Esophagus squamous epithelium (tissue), 4 donors: ENCODE measurements around the gene SLC22A15.

Experiments used
- POLR2A ChIP-seq, 4 donors: fragments of 450-650 bp; IDR thresholded peaks; one replicate each; pipeline ENCODE4 v1.6.1; 2017; ENCODE audit warnings: antibody characterized with exemption in 4 of 4, mild to moderate bottlenecking in 4 of 4, moderate library complexity in 3 of 4
- TF ChIP-seq, protein P1 (sequence below), 6 experiments: fragments of 450-650 bp in 4 of 6; fragments of 200-600 bp in 2 of 6; sonication (generic) in 2 of 6; IDR thresholded peaks; one replicate each; pipeline ENCODE4 v1.5.1; 2016 to 2019; ENCODE audit warnings: antibody characterized with exemption in 6 of 6, mild to moderate bottlenecking in 4 of 6, moderate library complexity in 4 of 6

GRCh38 chr1:116044071-116044470 lies 67.8 kb downstream of the SLC22A15 start:
- TF ChIP-seq, protein P1, sequence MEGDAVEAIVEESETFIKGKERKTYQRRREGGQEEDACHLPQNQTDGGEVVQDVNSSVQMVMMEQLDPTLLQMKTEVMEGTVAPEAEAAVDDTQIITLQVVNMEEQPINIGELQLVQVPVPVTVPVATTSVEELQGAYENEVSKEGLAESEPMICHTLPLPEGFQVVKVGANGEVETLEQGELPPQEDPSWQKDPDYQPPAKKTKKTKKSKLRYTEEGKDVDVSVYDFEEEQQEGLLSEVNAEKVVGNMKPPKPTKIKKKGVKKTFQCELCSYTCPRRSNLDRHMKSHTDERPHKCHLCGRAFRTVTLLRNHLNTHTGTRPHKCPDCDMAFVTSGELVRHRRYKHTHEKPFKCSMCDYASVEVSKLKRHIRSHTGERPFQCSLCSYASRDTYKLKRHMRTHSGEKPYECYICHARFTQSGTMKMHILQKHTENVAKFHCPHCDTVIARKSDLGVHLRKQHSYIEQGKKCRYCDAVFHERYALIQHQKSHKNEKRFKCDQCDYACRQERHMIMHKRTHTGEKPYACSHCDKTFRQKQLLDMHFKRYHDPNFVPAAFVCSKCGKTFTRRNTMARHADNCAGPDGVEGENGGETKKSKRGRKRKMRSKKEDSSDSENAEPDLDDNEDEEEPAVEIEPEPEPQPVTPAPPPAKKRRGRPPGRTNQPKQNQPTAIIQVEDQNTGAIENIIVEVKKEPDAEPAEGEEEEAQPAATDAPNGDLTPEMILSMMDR (IDR thresholded peaks at IDR 0.05), result no peak
- no peak for TF ChIP-seq POLR2A (IDR thresholded peaks at IDR 0.05)
